ENCODE data around the gene NEDD8.
"Not testable (repeated sequence)": the region's sequence is repeated elsewhere in the genome, so short reads cannot be mapped to it uniquely, and the experiment has no call there.

The NEDD8 gene

DNA sequence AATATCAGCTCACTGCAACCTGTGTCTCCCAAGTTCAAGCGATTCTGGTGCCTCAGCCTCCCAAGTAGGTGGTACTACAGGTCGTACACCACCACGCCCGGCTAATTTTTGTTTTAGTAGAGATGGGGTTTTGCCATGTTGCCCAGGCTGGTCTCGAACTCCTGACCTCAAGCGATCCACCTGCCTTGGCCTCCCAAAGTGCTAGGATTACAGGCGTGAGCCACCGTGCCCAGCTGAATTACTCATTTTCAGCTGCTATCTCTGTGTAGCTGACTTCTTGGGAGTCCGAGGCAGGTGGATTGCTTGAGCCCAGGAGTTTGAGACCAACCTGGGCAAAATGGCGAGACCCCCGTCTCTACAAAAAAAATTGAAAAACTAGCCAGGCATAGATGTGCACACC lies 13.2 kb upstream of the NEDD8 start:
- DNase-seq = not testable (repeated sequence)

GRCh38 chr14:24243336-24243836 lies 11.2 kb upstream of the NEDD8 start:
- peak; percentile 66 to 76 (median 72) for DNase-seq

GRCh38 chr14:24241829-24242443 lies 9.8 kb upstream of the NEDD8 start:
- DNase-seq = peak; percentile 95 to 98 (median 96)

DNA sequence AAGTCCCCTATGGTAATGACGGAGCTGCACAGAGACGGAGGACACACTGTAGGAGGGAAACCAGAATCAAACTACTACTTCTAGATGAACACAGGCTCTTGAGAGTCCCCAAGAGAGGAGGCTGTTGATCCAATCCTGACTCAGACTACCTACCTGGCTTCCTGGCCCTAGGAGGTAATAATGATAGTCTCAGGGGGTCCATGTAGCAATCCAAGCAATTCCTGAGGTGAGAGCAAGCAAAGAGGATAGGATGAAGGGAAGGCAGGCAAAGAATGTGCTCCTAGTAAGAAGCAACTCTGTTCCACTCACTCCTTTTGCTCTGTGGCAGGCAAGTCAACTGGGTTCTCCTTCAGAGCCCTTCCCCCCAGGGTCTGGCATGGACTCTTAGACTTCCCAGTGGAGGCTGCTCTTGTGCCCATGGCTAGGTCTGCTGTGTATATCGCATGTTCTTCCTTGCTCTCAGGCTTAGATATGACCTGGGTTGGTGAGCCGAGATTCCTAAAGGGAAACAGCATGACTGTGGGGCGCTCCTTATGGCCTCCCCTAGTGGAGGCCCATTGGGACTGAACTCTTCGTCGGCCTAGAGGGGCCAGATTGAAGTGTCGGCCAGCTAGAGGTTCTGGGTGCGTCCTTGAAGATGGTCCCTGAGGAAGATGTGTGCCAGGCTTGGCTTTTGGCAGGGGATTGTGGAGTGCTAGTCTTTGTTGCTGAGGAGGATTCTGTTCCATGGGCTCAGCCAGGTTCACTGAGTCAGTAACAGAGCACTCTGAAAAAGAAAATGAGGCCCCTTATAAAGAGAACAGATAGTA lies 8.1 kb upstream of the NEDD8 start:
- no peak for DNase-seq

GRCh38 chr14:24238527-24239037 lies 6.4 kb upstream of the NEDD8 start:
- no peak for DNase-seq

DNA sequence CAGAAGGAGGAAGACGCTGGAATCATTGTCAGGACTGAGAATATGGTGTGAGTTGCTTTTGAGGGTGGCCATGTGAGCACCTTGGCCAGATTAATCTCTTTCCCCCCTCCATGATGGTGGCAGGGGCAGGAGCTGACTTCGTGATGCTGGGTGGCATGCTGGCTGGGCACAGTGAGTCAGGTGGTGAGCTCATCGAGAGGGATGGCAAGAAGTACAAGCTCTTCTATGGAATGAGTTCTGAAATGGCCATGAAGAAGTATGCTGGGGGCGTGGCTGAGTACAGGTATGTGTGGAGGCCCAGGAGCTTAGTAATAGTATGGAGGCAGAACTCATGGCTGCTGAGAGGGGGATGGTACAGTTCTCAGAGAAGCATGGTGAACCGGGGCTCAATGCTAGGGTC lies 6.0 kb upstream of the NEDD8 start:
- DNase-seq = peak in 1 of 3 donors; percentile 32

DNA sequence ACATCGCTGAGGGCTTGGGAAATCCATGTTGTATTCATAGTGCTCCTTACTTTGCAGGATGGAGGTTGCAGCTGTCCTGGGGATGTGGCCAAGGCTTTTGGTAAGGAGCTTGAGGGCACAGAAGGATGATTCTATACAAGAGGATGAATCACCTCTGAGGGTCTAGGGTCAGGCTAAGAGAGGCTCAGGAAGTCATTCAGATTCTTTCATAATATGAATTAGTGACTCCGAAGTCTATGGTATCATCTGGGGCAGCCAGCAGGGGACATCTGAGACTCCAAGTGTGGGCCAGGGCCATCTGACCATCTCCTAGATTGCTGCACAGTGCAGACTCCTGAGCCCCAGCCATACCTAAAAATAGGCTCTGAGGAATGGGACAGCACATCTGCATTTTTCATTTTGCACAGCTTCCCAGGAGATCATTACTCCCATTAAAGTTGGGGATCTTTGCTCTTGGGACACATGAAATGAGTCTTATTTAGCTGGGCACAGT lies 5.3 kb upstream of the NEDD8 start:
- DNase-seq = no peak

DNA sequence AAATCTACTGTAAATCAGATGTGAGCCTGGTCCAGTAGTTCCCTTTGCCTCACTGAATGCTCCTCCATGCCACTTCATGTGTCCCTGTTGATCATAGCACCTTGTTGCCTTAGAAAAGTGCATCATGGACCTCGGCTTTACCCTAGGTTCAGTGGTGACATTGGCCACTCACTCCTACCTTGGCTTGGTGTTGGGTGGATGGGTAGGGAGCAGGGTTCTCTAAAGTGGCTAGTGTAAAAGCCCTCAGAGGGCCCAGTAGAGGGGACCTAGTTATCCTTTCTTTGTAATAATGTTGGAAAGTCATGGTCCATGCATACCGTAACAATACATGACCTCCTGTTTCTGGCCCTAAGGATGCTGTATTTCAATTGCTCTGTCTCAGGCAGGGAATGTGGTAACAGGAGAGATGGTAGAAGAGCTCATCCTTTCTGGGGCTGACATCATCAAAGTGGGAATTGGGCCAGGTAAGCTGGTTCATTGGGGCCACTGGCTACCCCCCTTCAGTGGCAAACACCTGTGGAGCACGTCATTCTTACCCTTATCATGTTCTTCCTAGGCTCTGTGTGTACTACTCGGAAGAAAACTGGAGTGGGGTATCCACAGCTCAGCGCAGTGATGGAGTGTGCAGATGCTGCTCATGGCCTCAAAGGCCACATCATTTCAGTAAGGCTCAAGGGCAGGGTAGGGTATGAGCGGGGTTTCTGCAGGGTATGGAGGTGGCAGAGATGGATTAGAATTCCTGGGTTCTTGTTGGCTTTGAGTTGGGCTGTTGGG lies 4.7 kb upstream of the NEDD8 start:
- no peak for DNase-seq

DNA sequence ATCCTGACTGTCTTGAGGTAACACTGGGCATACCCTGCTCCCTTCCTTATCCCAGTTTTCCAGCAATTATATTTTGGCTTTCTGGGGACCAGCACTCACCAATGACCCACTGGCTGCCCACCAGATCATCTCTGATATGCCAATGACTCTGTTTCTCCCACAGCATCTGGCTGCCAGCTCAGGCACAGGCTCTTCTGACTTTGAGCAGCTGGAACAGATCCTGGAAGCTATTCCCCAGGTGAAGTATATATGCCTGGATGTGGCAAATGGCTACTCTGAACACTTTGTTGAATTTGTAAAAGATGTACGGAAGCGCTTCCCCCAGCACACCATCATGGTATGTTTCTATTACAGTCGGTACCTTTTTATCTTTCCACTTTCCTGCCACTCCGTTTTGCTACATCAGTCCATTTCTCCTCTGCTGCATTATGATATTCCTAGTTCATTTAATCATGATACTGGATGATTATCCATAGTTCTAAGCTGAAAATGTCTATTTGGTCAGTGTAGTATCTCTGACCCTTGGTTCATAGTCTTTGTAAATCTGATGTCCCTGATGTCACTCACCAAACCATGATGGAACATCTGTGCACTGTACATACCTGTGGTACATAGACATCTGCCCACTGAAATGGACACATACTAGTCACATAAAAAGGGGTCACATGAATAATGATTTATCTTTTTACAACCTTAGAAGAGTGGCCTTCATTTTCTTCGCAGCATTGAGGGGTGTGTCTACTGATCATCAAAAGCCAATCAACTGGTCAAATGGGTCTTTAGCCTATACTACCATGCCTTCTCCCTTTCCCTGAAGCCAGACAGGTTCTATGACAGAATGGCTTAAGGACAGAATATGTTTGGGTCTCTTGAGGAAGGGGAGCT lies 3.9 kb upstream of the NEDD8 start:
- no peak for DNase-seq

- no peak for DNase-seq
These were observed 2.2 kb upstream of the NEDD8 start for GRCh38 chr14:24234095-24235005.

- DNase-seq = no peak
These were observed 1.3 kb upstream of the NEDD8 start for GRCh38 chr14:24233538-24233866.

GRCh38 chr14:24232645-24233537 lies 724 bp upstream of the NEDD8 start, which contains the start of gene GMPR2:
TSS of gene GMPR2 (plus strand) at chr14:24232929. CDS start at chr14:24233254, 325 bp downstream.
- DNase-seq = peak; percentile 34 to 78 (median 72)

- no peak for DNase-seq
These were observed 675 bp downstream of the NEDD8 start for GRCh38 chr14:24231263-24232120.

- no peak for DNase-seq
These were observed 3.3 kb downstream of the NEDD8 start for GRCh38 chr14:24228902-24229301.

- no peak for DNase-seq
These were observed 5.7 kb downstream of the NEDD8 start for GRCh38 chr14:24226473-24226872.

DNA sequence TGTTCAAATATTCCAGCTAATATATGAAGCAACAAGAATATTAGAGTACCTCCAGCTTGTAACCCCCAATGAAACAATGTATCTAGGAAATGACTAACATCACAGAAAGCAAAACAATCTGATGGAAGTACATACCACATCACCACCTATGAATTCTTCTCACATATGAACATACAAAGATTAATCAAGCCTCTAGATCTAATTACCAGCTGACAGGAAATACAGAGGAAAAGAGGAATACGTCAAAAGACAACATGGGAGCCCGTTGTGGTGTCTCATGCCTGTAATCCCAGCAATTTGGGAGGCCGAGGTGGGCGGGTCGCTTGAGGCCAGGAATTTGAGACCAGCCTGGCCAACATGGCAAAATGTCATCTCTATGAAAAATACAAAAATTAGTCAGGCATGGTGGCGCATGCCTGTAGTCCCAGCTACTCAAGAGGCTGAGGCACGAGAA lies 7.5 kb downstream of the NEDD8 start:
- DNase-seq = no peak

- not testable (repeated sequence) for DNase-seq
These were observed 9.2 kb downstream of the NEDD8 start for GRCh38 chr14:24222987-24223386.

GRCh38 chr14:24219521-24219920 lies 12.6 kb downstream of the NEDD8 start:
- DNase-seq = no peak

GRCh38 chr14:24219080-24219479 lies 13.1 kb downstream of the NEDD8 start:
- DNase-seq = no peak
